HG02763 (cell line): ENCODE measurements around the gene PARD6A.

ENCODE experiments used
- ATAC-seq: cut with Tn5 transposase; IDR thresholded peaks from one replicate; pipeline ENCODE4 v1.9.1; 2021; ENCODE audit warnings: mild to moderate bottlenecking, moderate library complexity; ENCODE audit not compliant: unreplicated experiment

PARD6A gene

GRCh38 chr16:67653789-67654402 lies 6.9 kb upstream of the PARD6A start:
- no peak for ATAC-seq

GRCh38 chr16:67654403-67654911 lies 6.3 kb upstream of the PARD6A start:
- ATAC-seq, result no peak

GRCh38 chr16:67655363-67655762 lies 5.4 kb upstream of the PARD6A start:
- ATAC-seq, result no peak

GRCh38 chr16:67656344-67657016 lies 4.3 kb upstream of the PARD6A start:
- no peak for ATAC-seq

GRCh38 chr16:67657017-67657608 lies 3.6 kb upstream of the PARD6A start:
- no peak for ATAC-seq

GRCh38 chr16:67657751-67658518 lies 2.8 kb upstream of the PARD6A start:
- ATAC-seq, result no peak

GRCh38 chr16:67658849-67659674 lies 1.7 kb upstream of the PARD6A start:
- ATAC-seq, result no peak

GRCh38 chr16:67659675-67660563 lies 841 bp upstream of the PARD6A start, which contains the start of gene ACD:
Gene ACD (minus strand): TSS chr16:67660260. CDS start chr16:67660220, 40 bp downstream.
- peak; percentile 52 for ATAC-seq

GRCh38 chr16:67661101-67661761 lies 471 bp downstream of the PARD6A start:
- ATAC-seq, result no peak

- ATAC-seq, result no peak
Observed at GRCh38 chr16:67661886-67662652, 1.3 kb downstream of the PARD6A start.

GRCh38 chr16:67662653-67663010 lies 1.9 kb downstream of the PARD6A start:
- ATAC-seq, result no peak

GRCh38 chr16:67663151-67663876 lies 2.6 kb downstream of the PARD6A start:
- ATAC-seq, result no peak

GRCh38 chr16:67663877-67664222 lies 3.1 kb downstream of the PARD6A start:
- ATAC-seq, result no peak

- ATAC-seq, result no peak
Observed at GRCh38 chr16:67664258-67664657, 3.5 kb downstream of the PARD6A start.

GRCh38 chr16:67664871-67665270 lies 4.1 kb downstream of the PARD6A start:
- ATAC-seq, result no peak

- ATAC-seq, result no peak
Observed at GRCh38 chr16:67665598-67665997, 4.8 kb downstream of the PARD6A start.

- ATAC-seq, result no peak
Observed at GRCh38 chr16:67666032-67666551, 5.3 kb downstream of the PARD6A start.
